KOPT-K1 (cell line): ENCODE results near the gene SPTLC3.

Experiments used
- H3K27ac ChIP-seq: fragments of 200-600 bp; sonication (generic); 2 replicates; pipeline ENCODE4 v1.5.1; 2016; ENCODE audit warnings: antibody characterized with exemption, mild to moderate bottlenecking, low read depth, low read length; ENCODE audit not compliant: poor library complexity, severe bottlenecking
- H3K36me3 ChIP-seq: fragments of 200-600 bp; sonication (generic); 2 replicates; pipeline ENCODE4 v1.5.1; 2017; ENCODE audit warnings: antibody characterized with exemption, mild to moderate bottlenecking, low read length, moderate library complexity; ENCODE audit not compliant: insufficient read depth
- H3K9me3 ChIP-seq: fragments of 200-600 bp; sonication (generic); 2 replicates; pipeline ENCODE4 v1.5.1; 2017; ENCODE audit warnings: antibody characterized with exemption, low read length, mild to moderate bottlenecking; ENCODE audit not compliant: insufficient read depth, poor library complexity, severe bottlenecking

SPTLC3 gene

GRCh38 chr20:13009682-13010406 lies 1.1 kb downstream of the SPTLC3 start:
- no peak overlapping the region for H3K27ac ChIP-seq
- no peaks in the 10 kb centered on the region for H3K9me3 ChIP-seq
- H3K36me3 ChIP-seq, result no peaks in the 10 kb centered on the region

- Histone ChIP-seq H3K36me3 (no peaks in the 10 kb centered on the region), H3K27ac (no peak overlapping the region), H3K9me3 (no peaks in the 10 kb centered on the region)
Measured at GRCh38 chr20:13012886-13013285, 4.1 kb downstream of the SPTLC3 start.

- H3K9me3 ChIP-seq, result no peaks in the 10 kb centered on the region
- H3K36me3 ChIP-seq, result no peaks in the 10 kb centered on the region
- no peak overlapping the region for H3K27ac ChIP-seq
Measured at GRCh38 chr20:13013411-13013810, 4.6 kb downstream of the SPTLC3 start.

- peaks cover 8% of the 10 kb centered on the region for H3K9me3 ChIP-seq
- H3K36me3 ChIP-seq, result no peaks in the 10 kb centered on the region
- no peak overlapping the region for H3K27ac ChIP-seq
Measured at GRCh38 chr20:13017235-13017634, 8.5 kb downstream of the SPTLC3 start.

GRCh38 chr20:13017883-13018535 lies 9.2 kb downstream of the SPTLC3 start:
- Histone ChIP-seq H3K27ac (no peak overlapping the region), H3K9me3 (peaks cover 8% of the 10 kb centered on the region), H3K36me3 (no peaks in the 10 kb centered on the region)

GRCh38 chr20:13021205-13021970 lies 12.6 kb downstream of the SPTLC3 start:
- Histone ChIP-seq H3K36me3 (no peaks in the 10 kb centered on the region), H3K9me3 (peaks cover 8% of the 10 kb centered on the region), H3K27ac (no peak overlapping the region)

GRCh38 chr20:13022401-13023155 lies 13.8 kb downstream of the SPTLC3 start:
- Histone ChIP-seq H3K9me3 (peaks cover 8% of the 10 kb centered on the region), H3K27ac (no peak overlapping the region), H3K36me3 (no peaks in the 10 kb centered on the region)

- H3K27ac ChIP-seq, result no peak overlapping the region
- peaks cover 8% of the 10 kb centered on the region for H3K9me3 ChIP-seq
- no peaks in the 10 kb centered on the region for H3K36me3 ChIP-seq
Measured at GRCh38 chr20:13024596-13024995, 15.8 kb downstream of the SPTLC3 start.

GRCh38 chr20:13025181-13025580 lies 16.4 kb downstream of the SPTLC3 start:
- Histone ChIP-seq H3K9me3 (peaks cover 8% of the 10 kb centered on the region), H3K27ac (no peak overlapping the region), H3K36me3 (no peaks in the 10 kb centered on the region)

GRCh38 chr20:13028001-13028400 lies 19.2 kb downstream of the SPTLC3 start:
- Histone ChIP-seq H3K9me3 (no peaks in the 10 kb centered on the region), H3K27ac (no peak overlapping the region), H3K36me3 (no peaks in the 10 kb centered on the region)

- Histone ChIP-seq H3K36me3 (no peaks in the 10 kb centered on the region), H3K9me3 (no peaks in the 10 kb centered on the region), H3K27ac (no peak overlapping the region)
Measured at GRCh38 chr20:13028673-13029072, 19.9 kb downstream of the SPTLC3 start.

- Histone ChIP-seq H3K27ac (no peak overlapping the region), H3K9me3 (no peaks in the 10 kb centered on the region), H3K36me3 (no peaks in the 10 kb centered on the region)
Measured at GRCh38 chr20:13029687-13030375, 21.1 kb downstream of the SPTLC3 start.

GRCh38 chr20:13031751-13032150 lies 23.0 kb downstream of the SPTLC3 start:
- Histone ChIP-seq H3K36me3 (no peaks in the 10 kb centered on the region), H3K27ac (no peak overlapping the region), H3K9me3 (no peaks in the 10 kb centered on the region)

GRCh38 chr20:13034115-13034514 lies 25.3 kb downstream of the SPTLC3 start:
- H3K9me3 ChIP-seq, result no peaks in the 10 kb centered on the region
- H3K27ac ChIP-seq, result no peak overlapping the region
- H3K36me3 ChIP-seq, result no peaks in the 10 kb centered on the region
